ENCODE results near the gene DENND4C.

DENND4C gene

DNA sequence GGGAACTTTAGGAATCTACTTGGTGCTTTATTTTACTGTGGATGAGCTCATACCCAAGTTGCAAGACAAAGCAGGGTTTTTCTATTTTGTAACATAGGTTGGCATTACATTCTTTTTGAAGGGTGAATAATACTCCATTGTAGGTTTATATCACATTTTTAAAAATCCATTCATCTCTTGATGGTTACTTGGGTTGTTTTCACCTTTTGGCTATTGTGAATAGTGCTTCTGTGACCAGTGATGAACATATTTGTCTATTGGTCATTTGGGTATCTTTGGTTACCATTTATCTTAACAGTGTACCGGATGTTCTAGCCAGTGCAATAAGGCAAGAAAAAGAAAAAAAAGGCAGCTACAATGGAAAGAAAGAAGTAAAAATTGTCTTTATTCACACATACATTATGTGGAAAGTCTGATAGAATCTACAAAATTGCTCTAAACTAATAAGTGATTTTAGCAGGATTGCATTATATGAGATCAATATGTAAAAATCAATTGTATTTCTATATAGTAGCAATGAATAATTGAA lies 40.0 kb downstream of the DENND4C start:
- no peak for DNase-seq

DNA sequence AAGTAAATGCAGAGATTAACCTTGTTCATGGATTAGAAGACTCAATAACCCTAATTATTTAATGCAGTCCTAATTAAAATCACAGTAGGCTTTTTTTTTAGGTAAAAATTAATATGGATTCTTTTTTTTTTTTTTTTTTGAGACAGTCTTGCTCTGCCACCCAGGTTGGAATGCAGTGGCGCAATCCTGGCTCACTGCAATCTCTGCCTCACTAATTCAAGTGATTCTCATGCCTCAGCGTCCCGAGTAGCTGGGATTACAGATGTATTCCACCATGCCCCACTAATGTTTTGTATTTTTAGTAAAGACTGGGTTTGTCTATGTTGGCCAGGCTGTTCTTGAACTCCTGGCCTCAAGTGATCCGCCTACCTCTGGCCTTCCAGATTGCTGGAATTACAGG lies 40.6 kb downstream of the DENND4C start:
- DNase-seq, result no peak

- no peak for DNase-seq
These were observed 51.3 kb downstream of the DENND4C start for GRCh38 chr9:19281801-19282200.

DNA sequence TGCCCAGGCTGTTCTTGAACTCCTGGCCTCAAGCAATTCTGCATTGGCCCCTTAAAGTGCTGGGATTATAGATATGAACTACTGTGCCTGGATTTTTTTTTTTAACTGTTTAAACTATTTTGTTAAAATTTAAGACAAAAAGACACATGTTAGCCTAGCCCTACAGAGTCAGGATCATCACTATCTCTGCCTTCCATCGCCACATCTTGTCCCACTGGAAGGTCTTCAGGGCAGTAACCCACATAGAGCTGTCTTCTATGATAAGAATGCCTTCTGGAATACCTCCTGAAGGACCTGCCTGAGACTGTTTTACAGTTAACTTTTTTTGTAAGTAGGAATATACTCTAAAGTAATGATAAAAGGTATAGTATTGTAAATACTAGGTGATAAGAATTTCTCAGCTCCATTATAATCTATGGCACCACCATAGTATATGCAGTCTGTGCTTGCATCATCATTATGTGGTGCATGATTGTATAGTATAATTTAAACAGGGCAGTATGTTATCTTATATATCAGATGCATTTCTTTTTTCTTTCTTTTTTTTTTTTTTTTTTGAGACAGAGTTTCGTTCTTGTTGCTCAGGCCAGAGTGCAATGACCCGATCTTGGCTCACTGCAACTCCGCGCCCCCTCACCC lies 52.7 kb downstream of the DENND4C start:
- no peak for DNase-seq

DNA sequence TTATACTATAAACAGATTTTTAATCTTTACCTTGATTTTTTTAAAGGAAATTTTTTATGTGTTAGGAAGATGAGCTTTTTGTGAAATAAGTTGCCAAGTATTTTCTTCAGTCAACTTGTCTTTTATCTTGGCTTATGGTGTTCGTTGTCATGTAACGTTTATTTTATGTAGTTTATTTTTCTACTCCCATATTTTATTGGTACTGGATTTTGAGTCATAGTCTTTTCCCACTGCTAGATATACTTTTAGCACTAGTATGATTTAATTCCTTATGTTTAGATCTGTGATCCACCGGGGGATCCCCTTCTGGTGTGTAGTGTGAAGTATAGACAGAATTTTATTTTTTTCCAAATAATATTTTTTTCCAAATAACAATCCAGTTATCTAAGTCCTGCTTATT lies 54.2 kb downstream of the DENND4C start:
- no peak for DNase-seq

GRCh38 chr9:19286634-19287188 lies 56.2 kb downstream of the DENND4C start:
- DNase-seq, result no peak

DNA sequence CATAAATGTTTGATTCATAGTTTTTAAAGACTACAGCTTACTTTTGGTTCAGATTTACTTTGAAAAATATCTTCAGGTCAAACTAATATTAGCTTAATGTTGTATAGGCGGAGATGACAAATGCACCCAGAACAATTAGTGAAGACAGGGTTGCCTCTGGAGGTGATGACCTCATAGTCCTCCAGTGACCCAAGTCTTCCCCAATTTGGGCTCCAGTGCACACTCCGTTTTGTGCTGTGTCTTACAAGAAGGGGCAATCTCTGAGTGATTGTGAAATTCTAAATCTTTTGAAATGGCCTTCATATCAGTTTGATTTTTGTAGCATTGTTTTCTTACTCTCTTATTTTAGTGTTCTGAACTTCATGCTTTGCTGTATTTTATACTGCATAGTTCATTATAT lies 57.6 kb downstream of the DENND4C start:
- no peak for DNase-seq

DNA sequence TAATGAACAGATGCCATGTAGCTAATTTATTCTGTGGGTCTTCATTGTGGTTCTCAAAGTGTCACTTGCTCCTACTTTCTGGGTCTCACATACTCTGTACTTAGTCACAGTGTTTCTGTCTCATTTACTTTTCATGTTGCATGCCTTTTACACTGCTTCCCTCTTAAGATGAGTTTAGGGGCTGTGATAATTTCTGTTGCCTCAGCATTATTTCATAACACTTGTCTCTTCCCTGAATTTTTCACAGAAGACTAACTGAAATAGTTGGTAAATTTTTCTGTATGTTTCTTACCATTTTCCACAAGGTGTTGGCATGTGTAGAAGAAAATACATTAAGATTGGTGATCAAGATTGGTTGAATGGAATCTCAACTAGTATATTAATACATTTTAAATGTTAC lies 59.6 kb downstream of the DENND4C start:
- no peak for DNase-seq

DNA sequence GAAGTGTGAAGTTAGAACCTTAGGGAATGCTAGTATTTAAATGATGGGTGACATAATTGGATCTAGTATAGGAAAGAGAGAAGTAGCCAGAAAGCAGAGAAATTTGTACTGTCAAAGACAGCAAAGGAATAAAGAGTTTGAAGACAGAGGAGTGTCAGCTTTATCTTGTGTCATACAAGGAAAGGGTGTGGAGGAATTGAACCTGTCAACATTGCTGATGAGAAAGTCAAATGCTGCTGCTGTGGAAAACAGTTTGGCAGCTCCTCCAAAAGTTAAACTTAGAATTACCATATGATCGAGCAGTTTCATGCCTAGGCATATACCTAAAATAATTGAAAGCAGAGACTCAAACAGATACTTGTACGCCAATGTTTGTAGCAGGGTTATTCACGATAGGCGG lies 63.7 kb downstream of the DENND4C start:
- no peak for DNase-seq

DNA sequence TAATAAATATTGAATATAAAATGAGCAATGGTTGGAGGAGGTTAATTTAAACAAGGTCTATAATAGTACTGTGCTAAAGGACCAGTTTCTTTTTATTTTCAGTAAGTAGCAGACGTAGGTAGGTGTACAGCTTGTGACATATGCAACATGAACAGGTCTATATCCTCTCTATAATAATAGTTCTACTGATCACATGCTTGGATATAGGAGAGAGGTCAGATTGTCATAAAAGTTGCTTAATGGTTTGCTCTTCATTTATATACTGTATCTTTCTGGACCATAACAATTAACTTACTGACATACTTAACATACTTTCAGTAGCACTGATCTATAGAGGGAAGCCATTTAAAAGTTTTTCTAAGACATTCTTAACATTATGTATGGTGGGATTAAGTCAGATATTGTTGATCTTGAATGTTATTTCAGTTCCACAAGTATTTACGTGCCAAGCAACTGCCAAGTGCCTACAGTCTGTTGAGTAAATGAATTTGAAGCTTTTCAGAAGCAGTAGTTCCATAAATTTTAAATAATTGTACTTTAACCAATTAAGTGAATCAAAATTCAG lies 68.0 kb downstream of the DENND4C start:
- no peak for DNase-seq

DNA sequence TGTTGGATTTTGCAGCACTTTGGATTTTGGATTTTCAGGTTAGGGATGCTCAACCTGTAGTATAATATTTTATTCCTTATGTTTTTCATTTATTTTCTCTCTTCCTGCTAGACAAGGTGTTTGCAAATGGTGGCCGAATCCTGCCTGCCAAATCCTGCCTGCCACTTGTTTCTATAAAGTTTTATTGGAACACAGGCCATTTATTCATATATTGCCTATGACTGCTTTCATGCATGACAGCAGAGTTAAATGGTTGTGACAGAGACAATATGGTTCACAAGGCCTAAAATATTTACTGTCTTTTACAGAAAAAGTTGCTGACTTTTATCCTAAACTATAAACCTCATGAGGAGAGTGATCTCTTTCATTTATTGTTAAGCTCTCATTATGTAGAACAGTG lies 72.7 kb downstream of the DENND4C start:
- no peak for DNase-seq

- DNase-seq, result no peak
These were observed 76.1 kb downstream of the DENND4C start for GRCh38 chr9:19306568-19306967.

GRCh38 chr9:19310246-19310645 lies 79.8 kb downstream of the DENND4C start:
- DNase-seq, result no peak

GRCh38 chr9:19313573-19313972 lies 83.1 kb downstream of the DENND4C start:
- no peak for DNase-seq

GRCh38 chr9:19320495-19320894 lies 90.0 kb downstream of the DENND4C start:
- no peak for DNase-seq

DNA sequence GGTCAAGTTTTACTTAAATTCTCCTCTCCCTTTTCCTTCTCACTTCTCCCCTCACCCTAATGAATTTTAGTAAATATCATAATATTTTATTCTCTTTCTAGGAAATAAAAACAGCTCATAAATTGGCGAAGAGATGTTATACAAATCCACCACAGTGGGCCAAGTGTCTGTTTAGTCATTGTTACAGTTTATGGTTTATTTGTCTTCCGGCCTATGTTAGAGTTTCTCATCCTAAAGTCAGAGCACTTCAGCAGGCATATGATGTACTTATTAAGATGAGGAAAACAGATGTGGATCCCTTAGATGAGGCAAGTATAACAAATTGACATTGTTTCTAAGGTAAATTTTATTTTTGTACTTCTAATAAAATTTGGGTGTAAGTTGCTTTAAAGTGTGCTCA lies 101.4 kb downstream of the DENND4C start:
- no peak for DNase-seq

DNA sequence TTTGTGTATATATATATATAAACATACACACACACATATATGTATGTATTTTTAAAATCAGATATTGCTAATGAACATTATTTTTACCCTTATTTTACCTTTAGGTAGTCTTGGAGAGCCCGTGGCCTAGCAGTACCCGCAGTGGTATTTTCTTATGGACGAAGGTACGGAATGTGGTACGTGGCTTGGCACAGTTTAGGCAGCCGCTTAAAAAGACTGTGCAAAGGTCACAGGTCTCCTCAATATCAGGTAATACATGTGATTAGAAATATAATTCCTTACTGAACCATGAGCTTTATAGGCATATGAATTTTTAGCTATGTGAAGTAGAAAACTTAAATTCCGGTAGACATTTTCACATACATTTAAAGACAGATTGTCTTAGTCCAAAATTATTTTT lies 105.7 kb downstream of the DENND4C start:
- DNase-seq, result no peak

- DNase-seq, result no peak
These were observed 112.5 kb downstream of the DENND4C start for GRCh38 chr9:19342947-19343346.

GRCh38 chr9:19358701-19359100 lies 128.2 kb downstream of the DENND4C start:
- no peak for DNase-seq

GRCh38 chr9:19369107-19369506 lies 138.6 kb downstream of the DENND4C start:
- DNase-seq, result no peak

GRCh38 chr9:19371942-19372341 lies 141.4 kb downstream of the DENND4C start:
- peak; percentile 17 for DNase-seq

- DNase-seq, result no peak
These were observed 142.1 kb downstream of the DENND4C start for GRCh38 chr9:19372567-19372966.

- DNase-seq, result no peak
These were observed 143.0 kb downstream of the DENND4C start for GRCh38 chr9:19373527-19373926.

- DNase-seq, result no peak
These were observed 145.0 kb downstream of the DENND4C start for GRCh38 chr9:19375538-19375937.

DNA sequence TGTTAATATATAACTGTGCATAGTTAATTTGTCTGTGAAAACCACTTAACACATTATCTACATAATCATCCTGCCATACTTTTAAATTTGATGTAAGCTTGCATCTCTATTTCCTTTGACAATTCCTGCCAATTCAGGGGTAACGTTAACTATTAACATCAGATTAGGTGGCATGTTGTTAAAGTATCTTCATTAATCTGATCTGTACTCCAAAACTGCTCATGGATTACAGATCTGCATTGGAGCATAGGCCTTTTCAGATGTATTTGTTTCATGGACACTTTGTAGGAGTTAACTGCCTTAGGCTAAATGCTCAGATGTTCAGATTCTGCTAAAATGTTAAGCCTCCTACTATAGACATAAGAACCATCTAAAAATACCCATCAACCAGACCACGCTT lies 146.4 kb downstream of the DENND4C start:
- DNase-seq, result no peak

Measured in NCI-H2171 treated with DMSO at 0.1 percent for 48 hours (cell line).